ENCODE measurements around the gene ADPRH.

GRCh38 chr3:119637679-119638477 is 58.6 kb downstream of the ADPRH start:
- no peak for TF ChIP-seq POLR2A (IDR thresholded peaks at IDR 0.05)
- no peak for TF ChIP-seq CTCF (IDR thresholded peaks at IDR 0.05)

All from ovary (tissue), 3 donors.